ENCODE data around the gene SRD5A3. TPM values are rescaled to one million over a fixed set of nuclear protein-coding genes. Genes with fewer than 3 reads are reported as not detected.

Gene SRD5A3
- total RNA-seq, 1 experiment from 2014 or later = 24.0 TPM

- CTCF ChIA-PET = no interaction called here
- no peak for ATAC-seq
These were observed 32.8 kb downstream of the SRD5A3 start for GRCh38 chr4:55378617-55379467.

GRCh38 chr4:55380576-55380975, 34.5 kb downstream of the SRD5A3 start:
- DNase-seq (ENCODE audit: low spot score) (no peak), ATAC-seq (no peak)
- H3K27ac Mint-ChIP-seq = no peak overlapping the region
- ChIA-PET POLR2A (no interaction called here), CTCF (no interaction called here)
- H3K36me3 Mint-ChIP-seq = no peaks in the 10 kb centered on the region
- H3K9me3 Mint-ChIP-seq = no peaks in the 10 kb centered on the region
- H3K27me3 Mint-ChIP-seq (ENCODE audit: low read depth) = no peaks in the 10 kb centered on the region
- no peaks in the 10 kb centered on the region; the same call in 1 of the 2 replicates for H3K4me1 Mint-ChIP-seq
- H3K4me3 Mint-ChIP-seq = no peak overlapping the region
- TF ChIP-seq EMX1 (CRISPR knock-in tag; IDR thresholded peaks at IDR 0.05) = no peak
- TF ChIP-seq STAT6 (CRISPR knock-in tag; conservative IDR thresholded peaks at IDR 0.05; ENCODE audit: low read depth) = no peak
- TF ChIP-seq TEAD4 (CRISPR knock-in tag; IDR thresholded peaks at IDR 0.05) = no peak
- TF ChIP-seq, protein P1, sequence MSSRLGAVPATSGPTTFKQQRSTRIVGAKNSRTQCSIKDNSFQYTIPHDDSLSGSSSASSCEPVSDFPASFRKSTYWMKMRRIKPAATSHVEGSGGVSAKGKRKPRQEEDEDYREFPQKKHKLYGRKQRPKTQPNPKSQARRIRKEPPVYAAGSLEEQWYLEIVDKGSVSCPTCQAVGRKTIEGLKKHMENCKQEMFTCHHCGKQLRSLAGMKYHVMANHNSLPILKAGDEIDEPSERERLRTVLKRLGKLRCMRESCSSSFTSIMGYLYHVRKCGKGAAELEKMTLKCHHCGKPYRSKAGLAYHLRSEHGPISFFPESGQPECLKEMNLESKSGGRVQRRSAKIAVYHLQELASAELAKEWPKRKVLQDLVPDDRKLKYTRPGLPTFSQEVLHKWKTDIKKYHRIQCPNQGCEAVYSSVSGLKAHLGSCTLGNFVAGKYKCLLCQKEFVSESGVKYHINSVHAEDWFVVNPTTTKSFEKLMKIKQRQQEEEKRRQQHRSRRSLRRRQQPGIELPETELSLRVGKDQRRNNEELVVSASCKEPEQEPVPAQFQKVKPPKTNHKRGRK (CRISPR knock-in tag; IDR thresholded peaks at IDR 0.05; ENCODE audit: borderline replicate concordance) = no peak
- no peak for TF ChIP-seq IRF2 (CRISPR knock-in tag; IDR thresholded peaks at IDR 0.05; ENCODE audit: borderline replicate concordance, low read depth)
- no peak for TF ChIP-seq NR2C2 (CRISPR knock-in tag; IDR thresholded peaks at IDR 0.05)
- TF ChIP-seq ZNF263 (CRISPR knock-in tag; IDR thresholded peaks at IDR 0.05; ENCODE audit: low read depth) = no peak
- TF ChIP-seq, protein P2, sequence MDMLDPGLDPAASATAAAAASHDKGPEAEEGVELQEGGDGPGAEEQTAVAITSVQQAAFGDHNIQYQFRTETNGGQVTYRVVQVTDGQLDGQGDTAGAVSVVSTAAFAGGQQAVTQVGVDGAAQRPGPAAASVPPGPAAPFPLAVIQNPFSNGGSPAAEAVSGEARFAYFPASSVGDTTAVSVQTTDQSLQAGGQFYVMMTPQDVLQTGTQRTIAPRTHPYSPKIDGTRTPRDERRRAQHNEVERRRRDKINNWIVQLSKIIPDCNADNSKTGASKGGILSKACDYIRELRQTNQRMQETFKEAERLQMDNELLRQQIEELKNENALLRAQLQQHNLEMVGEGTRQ (CRISPR knock-in tag; IDR thresholded peaks at IDR 0.05) = no peak
- TF ChIP-seq SMAD4 (CRISPR knock-in tag; IDR thresholded peaks at IDR 0.05) = no peak
- no peak for TF ChIP-seq ZNF121 (CRISPR knock-in tag; IDR thresholded peaks at IDR 0.05)
- no peak for TF ChIP-seq CREM (CRISPR knock-in tag; IDR thresholded peaks at IDR 0.05)
- TF ChIP-seq FOXJ3 (CRISPR knock-in tag; IDR thresholded peaks at IDR 0.05; ENCODE audit: borderline replicate concordance) = no peak

More at GRCh38 chr4:55378617-55379467, 32.8 kb downstream of the SRD5A3 start:
- Mint-ChIP-seq H3K27me3 (ENCODE audit: low read depth) (no peaks in the 10 kb centered on the region), H3K4me3 (no peak overlapping the region), H3K27ac (no peak overlapping the region), H3K9me3 (no peaks in the 10 kb centered on the region), H3K4me1 (no peaks in the 10 kb centered on the region; the same call in 1 of the 2 replicates), H3K36me3 (no peaks in the 10 kb centered on the region)
- POLR2A ChIA-PET = no interaction called here
- DNase-seq (ENCODE audit: low spot score) = no peak
- TF ChIP-seq PREB (CRISPR knock-in tag; IDR thresholded peaks at IDR 0.05; ENCODE audit: borderline replicate concordance) = no peak
- no peak for TF ChIP-seq ETV6 (CRISPR knock-in tag; IDR thresholded peaks at IDR 0.05)
- TF ChIP-seq CBFB (CRISPR knock-in tag; IDR thresholded peaks at IDR 0.05; ENCODE audit: low read depth) = no peak
- no peak for TF ChIP-seq FOXP1 (CRISPR knock-in tag; IDR thresholded peaks at IDR 0.05; ENCODE audit: borderline replicate concordance)
- TF ChIP-seq HMGA2 (CRISPR knock-in tag; IDR thresholded peaks at IDR 0.05) = no peak
- TF ChIP-seq JAZF1 (CRISPR knock-in tag; IDR thresholded peaks at IDR 0.05) = no peak
- TF ChIP-seq, protein P3, sequence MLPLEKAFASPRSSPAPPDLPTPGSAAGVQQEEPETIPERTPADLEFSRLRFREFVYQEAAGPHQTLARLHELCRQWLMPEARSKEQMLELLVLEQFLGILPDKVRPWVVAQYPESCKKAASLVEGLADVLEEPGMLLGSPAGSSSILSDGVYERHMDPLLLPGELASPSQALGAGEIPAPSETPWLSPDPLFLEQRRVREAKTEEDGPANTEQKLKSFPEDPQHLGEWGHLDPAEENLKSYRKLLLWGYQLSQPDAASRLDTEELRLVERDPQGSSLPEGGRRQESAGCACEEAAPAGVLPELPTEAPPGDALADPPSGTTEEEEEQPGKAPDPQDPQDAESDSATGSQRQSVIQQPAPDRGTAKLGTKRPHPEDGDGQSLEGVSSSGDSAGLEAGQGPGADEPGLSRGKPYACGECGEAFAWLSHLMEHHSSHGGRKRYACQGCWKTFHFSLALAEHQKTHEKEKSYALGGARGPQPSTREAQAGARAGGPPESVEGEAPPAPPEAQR (CRISPR knock-in tag; IDR thresholded peaks at IDR 0.05) = no peak
- TF ChIP-seq JUN (CRISPR knock-in tag; IDR thresholded peaks at IDR 0.05) = no peak
- TF ChIP-seq ZMAT4 (CRISPR knock-in tag; IDR thresholded peaks at IDR 0.05) = no peak
- TF ChIP-seq ZNF317 (CRISPR knock-in tag; IDR thresholded peaks at IDR 0.05; ENCODE audit: borderline replicate concordance, low read depth) = no peak
- TF ChIP-seq, protein P4, sequence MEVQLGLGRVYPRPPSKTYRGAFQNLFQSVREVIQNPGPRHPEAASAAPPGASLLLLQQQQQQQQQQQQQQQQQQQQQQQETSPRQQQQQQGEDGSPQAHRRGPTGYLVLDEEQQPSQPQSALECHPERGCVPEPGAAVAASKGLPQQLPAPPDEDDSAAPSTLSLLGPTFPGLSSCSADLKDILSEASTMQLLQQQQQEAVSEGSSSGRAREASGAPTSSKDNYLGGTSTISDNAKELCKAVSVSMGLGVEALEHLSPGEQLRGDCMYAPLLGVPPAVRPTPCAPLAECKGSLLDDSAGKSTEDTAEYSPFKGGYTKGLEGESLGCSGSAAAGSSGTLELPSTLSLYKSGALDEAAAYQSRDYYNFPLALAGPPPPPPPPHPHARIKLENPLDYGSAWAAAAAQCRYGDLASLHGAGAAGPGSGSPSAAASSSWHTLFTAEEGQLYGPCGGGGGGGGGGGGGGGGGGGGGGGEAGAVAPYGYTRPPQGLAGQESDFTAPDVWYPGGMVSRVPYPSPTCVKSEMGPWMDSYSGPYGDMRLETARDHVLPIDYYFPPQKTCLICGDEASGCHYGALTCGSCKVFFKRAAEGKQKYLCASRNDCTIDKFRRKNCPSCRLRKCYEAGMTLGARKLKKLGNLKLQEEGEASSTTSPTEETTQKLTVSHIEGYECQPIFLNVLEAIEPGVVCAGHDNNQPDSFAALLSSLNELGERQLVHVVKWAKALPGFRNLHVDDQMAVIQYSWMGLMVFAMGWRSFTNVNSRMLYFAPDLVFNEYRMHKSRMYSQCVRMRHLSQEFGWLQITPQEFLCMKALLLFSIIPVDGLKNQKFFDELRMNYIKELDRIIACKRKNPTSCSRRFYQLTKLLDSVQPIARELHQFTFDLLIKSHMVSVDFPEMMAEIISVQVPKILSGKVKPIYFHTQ (CRISPR knock-in tag; IDR thresholded peaks at IDR 0.05) = no peak

All from WTC11 (cell line).